ENCODE measurements around the gene DOLK. TPM values are rescaled to one million over a fixed set of nuclear protein-coding genes. Genes with fewer than 3 reads are reported as not detected.

DOLK gene
- total and polyA plus RNA-seq, 8 donors: 7.4 to 19.4 (median 11.5) TPM

DNA sequence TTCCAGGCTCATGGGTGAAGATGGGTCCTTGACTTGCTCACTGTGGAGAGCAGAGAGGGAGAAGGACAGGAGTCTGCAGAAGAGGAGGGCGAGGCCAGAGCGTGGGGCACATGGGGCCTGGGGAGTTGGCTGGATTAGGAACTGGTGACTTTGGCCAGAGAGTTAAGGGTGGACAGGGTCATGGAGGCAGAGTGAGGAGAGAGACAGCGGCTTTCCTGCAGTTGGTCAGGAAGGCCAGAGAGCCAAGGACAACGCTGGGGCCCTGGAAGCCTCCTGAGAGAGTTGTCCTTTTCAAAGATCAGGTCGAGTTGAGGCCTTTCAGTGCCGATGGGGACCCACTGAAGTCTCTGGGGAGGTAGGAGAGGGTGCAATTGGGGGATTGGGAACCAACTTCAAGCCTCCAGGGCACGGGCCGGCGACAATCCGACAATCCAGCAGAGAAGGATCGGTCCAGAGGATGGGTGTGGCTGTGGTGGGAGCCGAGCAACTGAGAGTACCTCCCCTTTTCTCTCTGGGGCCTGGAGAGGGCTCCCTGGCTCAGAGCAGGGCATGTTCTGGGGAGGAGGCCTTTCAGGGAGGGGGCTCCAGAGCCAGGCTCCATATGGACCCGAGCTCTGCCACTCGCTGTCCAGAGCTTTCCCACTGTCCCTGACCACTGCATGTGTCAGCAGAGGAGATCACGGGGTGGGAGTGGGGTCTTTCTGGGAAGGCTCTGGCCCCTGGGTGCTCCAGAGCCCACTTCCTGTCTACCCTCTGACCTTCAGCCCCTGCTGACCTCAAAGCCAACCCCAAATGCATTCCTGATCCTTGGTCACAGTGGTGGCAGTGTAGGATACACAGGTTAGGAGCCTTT is 34.1 kb downstream of the DOLK start:
- no peak for DNase-seq
- peak overlapping the region in 1 of 2 donors; percentile 23 for H3K4me3 ChIP-seq

DNA sequence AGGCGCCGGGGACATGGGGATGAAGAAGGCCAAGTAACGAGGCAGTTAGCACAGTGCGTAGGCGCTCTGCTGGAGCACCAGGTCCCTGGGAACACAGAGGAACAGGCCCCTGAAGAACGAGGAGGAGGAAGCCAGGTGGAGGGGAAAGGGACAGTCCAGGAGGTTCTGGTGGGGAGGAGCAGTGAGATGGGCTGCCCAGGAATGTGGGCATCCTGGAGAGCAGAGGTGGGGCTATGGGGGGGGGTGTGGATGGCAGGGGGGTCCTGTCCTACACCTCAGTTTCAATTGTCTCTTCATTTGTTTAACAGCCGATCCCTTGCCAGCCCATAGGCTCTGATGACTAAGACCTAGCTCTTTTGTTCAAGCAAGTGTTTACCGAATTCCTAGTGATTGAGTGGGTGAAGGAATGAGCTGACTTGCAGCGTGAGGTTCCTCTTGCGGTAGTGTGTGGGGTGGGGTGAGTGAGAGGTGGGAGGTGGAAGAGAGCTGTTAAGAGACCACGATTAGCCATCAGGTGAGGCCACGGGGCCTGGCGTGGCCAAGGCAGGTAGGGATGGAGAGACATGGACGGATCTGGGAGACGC is 35.0 kb downstream of the DOLK start:
- H3K36me3 ChIP-seq: peaks cover 0 to 65% of the 10 kb centered on the region in 2 donors
- peak overlapping the region in 1 of 2 donors; percentile 23 for H3K4me3 ChIP-seq
- no peaks in the 10 kb centered on the region for H3K27me3 ChIP-seq
- DNase-seq (peak in 3 of 4 donors; percentile 68 to 82 (median 73)), ATAC-seq (peak; percentile 68)
- H3K9me3 ChIP-seq: no peaks in the 10 kb centered on the region
- H3K27ac ChIP-seq: peak overlapping the region; percentile 80 to 91
- TF ChIP-seq, protein P1, sequence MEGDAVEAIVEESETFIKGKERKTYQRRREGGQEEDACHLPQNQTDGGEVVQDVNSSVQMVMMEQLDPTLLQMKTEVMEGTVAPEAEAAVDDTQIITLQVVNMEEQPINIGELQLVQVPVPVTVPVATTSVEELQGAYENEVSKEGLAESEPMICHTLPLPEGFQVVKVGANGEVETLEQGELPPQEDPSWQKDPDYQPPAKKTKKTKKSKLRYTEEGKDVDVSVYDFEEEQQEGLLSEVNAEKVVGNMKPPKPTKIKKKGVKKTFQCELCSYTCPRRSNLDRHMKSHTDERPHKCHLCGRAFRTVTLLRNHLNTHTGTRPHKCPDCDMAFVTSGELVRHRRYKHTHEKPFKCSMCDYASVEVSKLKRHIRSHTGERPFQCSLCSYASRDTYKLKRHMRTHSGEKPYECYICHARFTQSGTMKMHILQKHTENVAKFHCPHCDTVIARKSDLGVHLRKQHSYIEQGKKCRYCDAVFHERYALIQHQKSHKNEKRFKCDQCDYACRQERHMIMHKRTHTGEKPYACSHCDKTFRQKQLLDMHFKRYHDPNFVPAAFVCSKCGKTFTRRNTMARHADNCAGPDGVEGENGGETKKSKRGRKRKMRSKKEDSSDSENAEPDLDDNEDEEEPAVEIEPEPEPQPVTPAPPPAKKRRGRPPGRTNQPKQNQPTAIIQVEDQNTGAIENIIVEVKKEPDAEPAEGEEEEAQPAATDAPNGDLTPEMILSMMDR (IDR thresholded peaks at IDR 0.05): no peak
- intact Hi-C loops (cut with DNase I): no loop called here
- H3K4me1 ChIP-seq: peaks cover 43 to 82% of the 10 kb centered on the region in 2 donors

More for the DNA sequence above, 34.1 kb downstream of the DOLK start:
- H3K27ac ChIP-seq: peak overlapping the region; percentile 80 to 91
- H3K9me3 ChIP-seq: no peaks in the 10 kb centered on the region
- TF ChIP-seq, protein P1 (IDR thresholded peaks at IDR 0.05): no peak
- ATAC-seq: peak; percentile 11
- peaks cover 0 to 65% of the 10 kb centered on the region in 2 donors for H3K36me3 ChIP-seq
- peaks cover 45 to 85% of the 10 kb centered on the region in 2 donors for H3K4me1 ChIP-seq
- intact Hi-C loops (cut with DNase I): no loop called here
- no peaks in the 10 kb centered on the region for H3K27me3 ChIP-seq

DNA sequence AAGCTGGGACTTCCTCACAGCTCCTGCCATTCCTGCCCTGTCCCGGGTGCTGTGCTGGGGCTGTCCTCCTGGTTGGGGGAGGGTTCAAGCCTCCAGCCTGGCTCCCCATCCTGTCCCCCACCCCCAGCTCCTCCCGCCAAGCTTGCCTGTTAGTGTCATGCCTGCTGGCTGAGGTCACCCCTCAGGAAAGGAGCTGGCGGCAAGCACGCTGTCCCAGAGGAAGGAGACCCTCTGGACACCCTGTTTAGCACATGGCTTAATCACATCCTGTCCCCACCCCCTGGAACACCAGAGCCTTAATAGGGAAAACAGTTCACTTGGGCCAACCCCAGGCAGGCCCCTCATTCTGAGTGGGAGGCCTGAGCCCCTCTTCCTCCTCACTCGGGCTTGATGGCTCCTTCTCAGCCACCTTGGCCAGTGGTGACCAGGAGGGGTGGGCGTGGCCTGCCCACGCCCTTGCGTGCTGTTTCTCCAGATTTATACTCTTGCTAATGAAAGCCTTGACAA is 35.8 kb downstream of the DOLK start:
- H3K4me1 ChIP-seq: peaks cover 39 to 74% of the 10 kb centered on the region in 2 donors
- intact Hi-C loops (cut with DNase I): no loop called here
- no peaks in the 10 kb centered on the region for H3K9me3 ChIP-seq
- no peak overlapping the region for H3K4me3 ChIP-seq
- DNase-seq (peak in 3 of 4 donors; percentile 60 to 83 (median 63)), ATAC-seq (peak; percentile 22)
- no peaks in the 10 kb centered on the region for H3K27me3 ChIP-seq
- H3K36me3 ChIP-seq: peaks cover 0 to 65% of the 10 kb centered on the region in 2 donors
- H3K27ac ChIP-seq: peak overlapping the region; percentile 80 to 91
- TF ChIP-seq, protein P1 (IDR thresholded peaks at IDR 0.05): no peak

DNA sequence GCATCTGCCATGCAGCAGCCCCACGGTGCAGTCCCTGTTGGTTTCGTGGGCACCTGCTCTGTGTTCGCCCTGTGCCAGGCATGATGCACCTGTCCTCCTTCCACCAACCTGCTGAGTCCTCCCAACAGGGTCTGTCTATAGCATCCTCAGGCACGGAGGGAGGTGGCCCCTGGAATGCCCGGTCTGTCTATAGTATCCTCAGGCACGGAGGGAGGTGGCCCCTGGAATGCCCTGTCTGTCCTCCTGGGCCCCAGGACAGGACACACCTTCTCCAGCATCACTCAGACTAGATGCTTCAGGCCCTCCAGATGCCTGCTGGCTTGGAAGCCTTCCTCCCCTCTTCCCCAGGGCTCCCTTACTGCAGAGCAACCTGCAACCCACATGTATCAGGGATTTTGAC is 36.5 kb downstream of the DOLK start:
- ATAC-seq (no peak), DNase-seq (no peak)
- Histone ChIP-seq H3K27me3 (no peaks in the 10 kb centered on the region), H3K9me3 (no peaks in the 10 kb centered on the region), H3K36me3 (peaks cover 0 to 62% of the 10 kb centered on the region in 2 donors), H3K27ac (peak overlapping the region; percentile 80 to 91), H3K4me3 (no peak overlapping the region), H3K4me1 (peaks cover 35 to 67% of the 10 kb centered on the region in 2 donors)
- intact Hi-C loops (cut with DNase I): no loop called here
- TF ChIP-seq, protein P1 (IDR thresholded peaks at IDR 0.05): no peak

DNA sequence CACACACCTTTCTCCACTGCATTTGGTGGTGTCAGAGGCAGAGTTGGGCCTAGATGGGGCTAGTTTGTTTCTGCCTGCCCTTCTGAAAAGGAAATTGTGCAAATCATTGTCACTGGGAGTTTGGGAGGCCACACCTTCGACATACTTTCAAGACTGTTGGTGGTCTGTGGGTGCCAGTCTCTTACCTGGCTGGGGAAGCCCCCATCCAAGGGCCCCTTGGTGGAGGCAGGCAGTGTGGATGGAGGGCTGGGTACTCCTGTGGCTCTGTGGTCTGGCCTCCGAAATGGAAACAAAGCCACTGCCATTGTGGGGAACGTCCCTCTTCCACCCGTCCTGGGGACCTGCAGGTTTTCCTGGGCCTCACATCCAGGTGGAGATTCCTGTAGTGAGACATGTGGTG is 37.5 kb downstream of the DOLK start:
- Histone ChIP-seq H3K4me3 (no peak overlapping the region), H3K27me3 (no peaks in the 10 kb centered on the region), H3K36me3 (peaks cover 0 to 55% of the 10 kb centered on the region in 2 donors), H3K9me3 (no peaks in the 10 kb centered on the region), H3K27ac (peak overlapping the region in 1 of 2 donors; percentile 80), H3K4me1 (peaks cover 35 to 57% of the 10 kb centered on the region in 2 donors)
- DNase-seq (no peak), ATAC-seq (no peak)
- intact Hi-C loops (cut with DNase I): no loop called here
- TF ChIP-seq, protein P1 (IDR thresholded peaks at IDR 0.05): no peak
